ENCODE measurements around the gene DPF3.

- TF ChIP-seq, protein P1, sequence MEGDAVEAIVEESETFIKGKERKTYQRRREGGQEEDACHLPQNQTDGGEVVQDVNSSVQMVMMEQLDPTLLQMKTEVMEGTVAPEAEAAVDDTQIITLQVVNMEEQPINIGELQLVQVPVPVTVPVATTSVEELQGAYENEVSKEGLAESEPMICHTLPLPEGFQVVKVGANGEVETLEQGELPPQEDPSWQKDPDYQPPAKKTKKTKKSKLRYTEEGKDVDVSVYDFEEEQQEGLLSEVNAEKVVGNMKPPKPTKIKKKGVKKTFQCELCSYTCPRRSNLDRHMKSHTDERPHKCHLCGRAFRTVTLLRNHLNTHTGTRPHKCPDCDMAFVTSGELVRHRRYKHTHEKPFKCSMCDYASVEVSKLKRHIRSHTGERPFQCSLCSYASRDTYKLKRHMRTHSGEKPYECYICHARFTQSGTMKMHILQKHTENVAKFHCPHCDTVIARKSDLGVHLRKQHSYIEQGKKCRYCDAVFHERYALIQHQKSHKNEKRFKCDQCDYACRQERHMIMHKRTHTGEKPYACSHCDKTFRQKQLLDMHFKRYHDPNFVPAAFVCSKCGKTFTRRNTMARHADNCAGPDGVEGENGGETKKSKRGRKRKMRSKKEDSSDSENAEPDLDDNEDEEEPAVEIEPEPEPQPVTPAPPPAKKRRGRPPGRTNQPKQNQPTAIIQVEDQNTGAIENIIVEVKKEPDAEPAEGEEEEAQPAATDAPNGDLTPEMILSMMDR (IDR thresholded peaks at IDR 0.05; ENCODE audit: insufficient read depth, low read length, poor library complexity, severe bottlenecking) = no peak
- no peak for TF ChIP-seq EZH2phosphoT487 (conservative IDR thresholded peaks at IDR 0.05; ENCODE audit: low read length)
Measured at GRCh38 chr14:72600551-72601330, 293.2 kb downstream of the DPF3 start.
